Measurements from ENCODE around the gene ZDHHC1.

The ZDHHC1 gene

DNA sequence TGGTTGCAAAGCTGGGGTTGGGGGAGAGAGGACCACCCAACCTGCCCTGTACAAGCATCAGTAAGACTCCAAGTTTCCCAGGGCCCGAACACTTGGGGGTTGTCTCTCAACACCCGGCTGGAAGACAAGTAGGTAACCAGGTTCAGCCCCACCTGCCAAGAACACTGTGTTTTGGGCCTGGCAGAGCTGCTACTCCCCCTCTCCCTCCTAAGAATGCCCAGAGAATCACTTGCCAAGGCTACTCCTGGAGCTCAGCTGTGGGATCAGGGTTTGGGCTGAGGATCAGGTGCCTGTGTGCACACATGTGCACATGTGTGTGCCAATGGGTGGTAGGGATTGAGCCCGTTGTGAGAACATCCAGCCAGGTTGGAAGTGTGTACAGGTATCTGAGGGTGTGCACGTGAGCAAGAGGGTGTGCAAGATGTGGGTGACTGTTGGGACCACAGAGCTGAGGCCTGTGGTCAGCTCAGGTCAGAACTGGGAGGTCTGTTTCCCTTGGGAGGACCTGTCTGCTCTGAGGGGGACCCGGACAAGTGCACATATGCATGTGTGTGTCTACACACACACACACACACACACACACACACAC, 16.9 kb upstream of the ZDHHC1 start:
- no peak for DNase-seq (ENCODE audit: low spot score)
- TF ChIP-seq, protein P1, sequence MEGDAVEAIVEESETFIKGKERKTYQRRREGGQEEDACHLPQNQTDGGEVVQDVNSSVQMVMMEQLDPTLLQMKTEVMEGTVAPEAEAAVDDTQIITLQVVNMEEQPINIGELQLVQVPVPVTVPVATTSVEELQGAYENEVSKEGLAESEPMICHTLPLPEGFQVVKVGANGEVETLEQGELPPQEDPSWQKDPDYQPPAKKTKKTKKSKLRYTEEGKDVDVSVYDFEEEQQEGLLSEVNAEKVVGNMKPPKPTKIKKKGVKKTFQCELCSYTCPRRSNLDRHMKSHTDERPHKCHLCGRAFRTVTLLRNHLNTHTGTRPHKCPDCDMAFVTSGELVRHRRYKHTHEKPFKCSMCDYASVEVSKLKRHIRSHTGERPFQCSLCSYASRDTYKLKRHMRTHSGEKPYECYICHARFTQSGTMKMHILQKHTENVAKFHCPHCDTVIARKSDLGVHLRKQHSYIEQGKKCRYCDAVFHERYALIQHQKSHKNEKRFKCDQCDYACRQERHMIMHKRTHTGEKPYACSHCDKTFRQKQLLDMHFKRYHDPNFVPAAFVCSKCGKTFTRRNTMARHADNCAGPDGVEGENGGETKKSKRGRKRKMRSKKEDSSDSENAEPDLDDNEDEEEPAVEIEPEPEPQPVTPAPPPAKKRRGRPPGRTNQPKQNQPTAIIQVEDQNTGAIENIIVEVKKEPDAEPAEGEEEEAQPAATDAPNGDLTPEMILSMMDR (IDR thresholded peaks at IDR 0.05; ENCODE audit: extremely low read depth, insufficient read depth, missing control alignments) = no peak
- in situ Hi-C loops (cut with MboI; ENCODE audit: low pct_unique_long_range_greater_than_20kb, low sequenced_read_pairs, unreplicated experiment) = no loop called here

- TF ChIP-seq, protein P1 (IDR thresholded peaks at IDR 0.05; ENCODE audit: extremely low read depth, insufficient read depth, missing control alignments) = no peak
- no peak for DNase-seq (ENCODE audit: low spot score)
- in situ Hi-C loops (cut with MboI; ENCODE audit: low pct_unique_long_range_greater_than_20kb, low sequenced_read_pairs, unreplicated experiment) = no loop called here
These were observed 16.2 kb upstream of the ZDHHC1 start for GRCh38 chr16:67432506-67432890.

DNA sequence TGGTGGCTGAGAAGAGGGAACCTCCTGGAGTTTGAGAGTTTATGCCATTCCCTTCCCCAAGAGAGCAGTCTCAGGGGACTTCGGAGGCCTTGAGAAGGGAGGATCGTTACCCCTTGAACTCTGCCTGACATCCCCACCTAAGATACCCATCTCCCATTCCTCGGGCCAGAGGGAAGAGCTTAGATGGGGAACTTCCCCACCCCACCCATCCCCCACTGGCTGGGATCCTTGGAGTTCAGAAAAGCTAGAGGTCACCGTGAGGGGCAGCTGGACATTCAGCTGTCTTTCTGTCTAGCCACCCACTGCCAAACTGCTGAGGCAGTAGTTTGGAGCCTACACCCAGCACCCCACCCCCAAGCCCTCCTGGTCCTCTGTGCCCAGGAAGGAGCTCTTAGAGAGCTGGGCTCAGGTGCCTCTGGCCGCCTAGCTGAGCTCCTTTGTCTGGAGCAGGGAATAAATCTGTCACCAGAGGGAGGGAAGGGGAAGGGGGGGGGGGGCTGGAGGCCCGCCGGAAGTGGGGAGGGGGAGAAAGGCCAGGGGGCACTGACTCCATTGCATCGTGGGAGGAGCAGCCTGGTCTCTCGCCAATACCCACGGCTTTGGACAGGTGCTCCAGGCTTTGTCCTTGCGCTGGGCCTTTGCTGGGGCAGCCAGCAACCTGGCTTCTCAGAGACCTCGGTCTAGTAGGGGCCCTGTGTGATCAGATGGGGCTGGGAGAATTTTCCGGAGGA, 15.7 kb upstream of the ZDHHC1 start:
- TF ChIP-seq, protein P1 (IDR thresholded peaks at IDR 0.05; ENCODE audit: extremely low read depth, insufficient read depth, missing control alignments) = no peak
- no peak for DNase-seq (ENCODE audit: low spot score)
- in situ Hi-C loops (cut with MboI; ENCODE audit: low pct_unique_long_range_greater_than_20kb, low sequenced_read_pairs, unreplicated experiment) = no loop called here

DNA sequence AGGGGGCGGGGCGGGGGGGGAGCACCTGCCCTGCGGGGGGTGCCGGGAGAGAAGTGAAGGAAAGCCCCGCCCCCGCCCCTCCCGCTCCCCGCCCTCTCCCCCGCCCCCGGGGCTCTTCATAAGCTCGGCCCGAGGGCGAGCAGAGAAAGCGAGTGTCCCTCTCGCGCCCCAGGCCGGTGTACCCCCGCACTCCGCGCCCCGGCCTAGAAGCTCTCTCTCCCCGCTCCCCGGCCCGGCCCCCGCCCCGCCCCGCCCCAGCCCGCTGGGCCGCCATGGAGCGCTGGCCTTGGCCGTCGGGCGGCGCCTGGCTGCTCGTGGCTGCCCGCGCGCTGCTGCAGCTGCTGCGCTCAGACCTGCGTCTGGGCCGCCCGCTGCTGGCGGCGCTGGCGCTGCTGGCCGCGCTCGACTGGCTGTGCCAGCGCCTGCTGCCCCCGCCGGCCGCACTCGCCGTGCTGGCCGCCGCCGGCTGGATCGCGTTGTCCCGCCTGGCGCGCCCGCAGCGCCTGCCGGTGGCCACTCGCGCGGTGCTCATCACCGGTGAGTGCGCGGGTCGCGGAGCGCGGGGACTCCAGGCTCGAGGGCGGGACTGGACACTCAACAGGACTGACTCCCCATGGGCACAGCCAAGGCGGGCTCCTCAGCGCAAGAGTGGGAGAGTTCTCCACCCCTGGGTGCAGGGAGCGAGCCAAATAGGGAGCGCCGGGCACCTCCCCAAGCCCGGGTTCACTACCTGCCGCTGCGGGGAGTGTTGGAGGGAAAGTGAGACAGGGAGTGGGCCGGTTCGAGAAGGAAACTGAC, 14.9 kb upstream of the ZDHHC1 start, which contains the start of gene HSD11B2:
Gene HSD11B2 (plus strand): TSS at position 145 of the 798 bp plus-strand sequence. CDS start 128 bp downstream, at position 273.
- in situ Hi-C loops (cut with MboI; ENCODE audit: low pct_unique_long_range_greater_than_20kb, low sequenced_read_pairs, unreplicated experiment) = no loop called here
- TF ChIP-seq, protein P1 (IDR thresholded peaks at IDR 0.05; ENCODE audit: extremely low read depth, insufficient read depth, missing control alignments) = no peak

DNA sequence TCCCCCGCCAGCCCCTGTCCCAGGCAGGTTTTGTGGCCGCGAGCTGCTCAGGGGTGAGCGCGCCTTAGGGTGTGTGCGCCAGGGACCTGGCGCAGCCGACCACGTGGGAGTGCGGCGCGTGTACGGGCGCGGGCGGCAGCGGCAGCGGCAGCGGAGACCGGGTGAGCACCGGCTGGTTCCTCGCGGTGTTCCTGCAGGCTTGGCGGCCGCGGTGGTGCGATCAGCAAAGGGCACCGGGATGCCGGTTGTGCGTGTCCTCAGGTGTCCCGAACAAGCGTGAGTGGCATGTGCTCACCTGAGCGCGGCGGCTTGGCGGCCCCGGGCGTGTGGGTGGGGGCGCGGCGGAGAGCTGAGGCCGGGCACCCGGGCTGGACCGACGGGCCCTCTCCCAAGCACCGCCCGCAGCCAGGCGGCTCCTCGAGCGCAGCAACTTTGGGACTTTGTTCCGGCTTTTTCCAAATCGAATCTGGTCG, 14.3 kb upstream of the ZDHHC1 start:
- DNase-seq (ENCODE audit: low spot score) = no peak
- in situ Hi-C loops (cut with MboI; ENCODE audit: low pct_unique_long_range_greater_than_20kb, low sequenced_read_pairs, unreplicated experiment) = no loop called here
- TF ChIP-seq, protein P1 (IDR thresholded peaks at IDR 0.05; ENCODE audit: extremely low read depth, insufficient read depth, missing control alignments) = no peak

More for the DNA sequence above, 14.9 kb upstream of the ZDHHC1 start, which contains the start of gene HSD11B2:
- DNase-seq (ENCODE audit: low spot score) = peak; percentile 75

GRCh38 chr16:67429799-67430503, 13.7 kb upstream of the ZDHHC1 start:
- in situ Hi-C loops (cut with MboI; ENCODE audit: low pct_unique_long_range_greater_than_20kb, low sequenced_read_pairs, unreplicated experiment) = no loop called here
- peak; percentile 40 for DNase-seq (ENCODE audit: low spot score)
- TF ChIP-seq, protein P1 (IDR thresholded peaks at IDR 0.05; ENCODE audit: extremely low read depth, insufficient read depth, missing control alignments) = no peak
